DOHH2 (cell line): ENCODE results near the gene ATAT1.

Experiments used
- CTCF ChIP-seq: fragments of 200-600 bp; sonication (generic); IDR thresholded peaks from one replicate; pipeline ENCODE4 v1.5.1; 2014; ENCODE audit warnings: antibody characterized with exemption, mild to moderate bottlenecking, low read depth, low read length; ENCODE audit not compliant: poor library complexity, severe bottlenecking
- EZH2phosphoT487 ChIP-seq: fragments of 200-600 bp; sonication (generic); IDR thresholded peaks from 2 replicates; pipeline ENCODE4 v1.6.1; 2017; ENCODE audit warnings: borderline replicate concordance, mild to moderate bottlenecking, antibody characterized with exemption, low read length, moderate library complexity, mixed read lengths

GRCh38 chr6:30641048-30641447 is 14.4 kb downstream of the ATAT1 start:
- no peak for TF ChIP-seq CTCF
- TF ChIP-seq EZH2phosphoT487: no peak
